NB4 (cell line): Measurements from ENCODE around the gene NUS1.

Experiments used
- CTCF ChIP-seq: IDR thresholded peaks from one replicate; pipeline ENCODE4 v1.5.1; 2012; ENCODE audit warnings: low read depth, low read length
- MAX ChIP-seq: IDR thresholded peaks from 2 replicates; pipeline ENCODE4 v1.6.1; 2011; ENCODE audit warnings: low read depth, low read length

- TF ChIP-seq CTCF, result no peak
- TF ChIP-seq MAX, result no peak
Measured at GRCh38 chr6:117718895-117719294, 43.6 kb downstream of the NUS1 start.
